Inflammatory macrophage (primary cell): Measurements from ENCODE around the gene CLSTN2.

ENCODE experiments used
- DNase-seq, 2 donors: peaks; one replicate each; pipeline ENCODE4 v3.0.0-alpha.2; 2020 to 2022

CLSTN2 gene

GRCh38 chr3:140522653-140523380, 587.8 kb downstream of the CLSTN2 start:
- DNase-seq: no peak

- DNase-seq: no peak
These were observed 588.6 kb downstream of the CLSTN2 start for GRCh38 chr3:140523600-140523999.

GRCh38 chr3:140527156-140527555, 592.2 kb downstream of the CLSTN2 start:
- no peak for DNase-seq

- DNase-seq: no peak
These were observed 594.1 kb downstream of the CLSTN2 start for GRCh38 chr3:140529096-140529495.

DNA sequence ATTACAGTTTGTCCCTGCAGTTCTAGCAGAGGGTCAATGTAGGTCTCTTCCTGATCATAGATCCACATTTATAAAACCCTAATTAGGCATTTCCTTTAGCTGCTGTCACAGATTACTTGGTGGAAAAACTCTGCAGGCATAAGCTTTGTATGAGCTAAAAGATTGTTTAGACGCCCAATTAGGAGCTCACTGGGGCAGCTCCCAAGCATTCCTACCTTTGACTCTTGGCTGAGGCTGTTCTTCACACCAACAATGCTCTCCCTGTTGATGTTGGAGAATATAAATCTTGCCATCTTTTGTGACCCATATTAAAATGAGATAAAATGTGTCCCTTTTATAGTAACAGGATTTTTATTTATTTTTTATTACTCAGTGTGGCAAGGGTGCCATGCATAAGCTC, 594.6 kb downstream of the CLSTN2 start:
- no peak for DNase-seq

DNA sequence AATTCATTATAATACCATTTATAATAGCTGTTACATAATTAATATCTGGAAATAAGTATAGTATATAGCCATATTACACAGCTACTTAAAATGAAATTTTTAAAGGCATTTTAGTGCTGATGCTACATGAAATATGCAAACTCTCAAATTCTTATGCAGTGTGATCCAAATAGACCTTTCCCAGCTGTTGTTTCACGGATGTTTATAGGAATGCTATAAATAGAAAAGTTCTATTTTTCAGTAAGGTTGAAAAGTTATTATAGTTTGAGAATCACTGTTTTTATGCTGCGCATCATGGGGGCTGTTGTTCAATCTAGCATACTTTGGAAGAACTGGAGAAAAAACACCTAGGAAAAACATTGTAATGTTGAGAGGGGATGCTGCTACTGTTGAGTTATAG, 595.1 kb downstream of the CLSTN2 start:
- no peak for DNase-seq

- DNase-seq: no peak
These were observed 595.6 kb downstream of the CLSTN2 start for GRCh38 chr3:140530603-140531002.

DNA sequence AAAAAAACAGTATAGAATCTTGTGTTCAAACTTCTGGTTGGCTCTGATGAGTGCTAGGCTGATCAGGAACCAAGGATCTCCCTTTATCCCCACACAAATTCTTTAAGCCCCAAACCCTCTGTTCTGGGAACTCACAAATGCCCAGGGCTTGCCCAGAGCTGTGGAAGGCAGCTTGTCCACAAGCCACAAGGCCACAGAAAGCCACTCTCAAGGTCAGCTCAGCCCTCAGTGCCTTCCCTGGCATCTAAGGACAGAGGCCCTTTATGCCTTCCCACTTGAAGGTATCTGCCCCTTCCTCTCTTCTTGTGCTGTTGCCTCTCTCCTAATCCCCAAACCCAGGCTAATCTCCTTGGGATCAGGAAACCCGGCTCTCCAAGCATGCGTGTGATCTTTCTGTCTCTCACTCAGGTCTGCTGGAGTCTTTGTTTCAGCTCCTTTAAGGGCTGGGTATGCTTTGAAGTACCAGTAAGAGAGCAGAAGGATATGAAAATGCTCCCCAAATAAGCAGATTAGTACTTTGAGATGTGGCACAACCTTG, 597.9 kb downstream of the CLSTN2 start:
- no peak for DNase-seq

DNA sequence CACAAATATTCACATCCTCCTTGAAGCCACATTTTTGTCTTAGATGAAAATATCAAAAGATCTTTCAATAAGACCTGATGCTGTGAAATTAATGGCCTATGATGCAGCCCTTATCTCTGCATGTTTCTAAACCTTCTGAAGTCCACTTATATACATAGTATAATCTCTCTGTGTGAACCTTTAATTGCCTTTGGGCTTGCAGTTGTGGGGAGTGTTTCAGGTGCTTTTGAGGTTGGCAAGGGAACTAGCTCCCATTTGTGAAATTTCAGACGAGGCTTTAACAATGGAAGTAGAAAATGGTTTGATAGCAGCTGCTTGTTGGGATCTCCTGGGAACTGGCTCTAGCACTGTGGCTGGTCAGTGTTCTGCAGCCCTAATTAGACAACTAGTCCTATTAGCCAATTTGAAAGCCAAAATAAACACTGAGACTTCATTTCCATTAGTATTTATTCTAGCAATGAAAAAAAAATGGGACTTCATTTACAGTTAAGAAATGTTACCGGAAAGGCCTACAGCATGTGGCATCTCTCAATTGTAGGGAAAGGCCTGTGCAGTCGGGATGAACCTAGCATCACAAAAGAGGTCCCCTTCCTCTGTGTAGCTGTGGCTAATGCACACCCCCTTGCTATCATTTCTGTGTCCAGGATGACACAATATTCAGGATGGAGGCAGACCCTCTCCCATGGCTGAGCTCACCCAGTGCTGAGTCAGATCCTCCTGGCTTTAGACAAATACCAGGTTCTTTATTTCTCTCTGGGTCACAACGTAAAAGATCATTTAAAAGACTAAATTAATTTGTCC, 602.1 kb downstream of the CLSTN2 start:
- no peak for DNase-seq

DNA sequence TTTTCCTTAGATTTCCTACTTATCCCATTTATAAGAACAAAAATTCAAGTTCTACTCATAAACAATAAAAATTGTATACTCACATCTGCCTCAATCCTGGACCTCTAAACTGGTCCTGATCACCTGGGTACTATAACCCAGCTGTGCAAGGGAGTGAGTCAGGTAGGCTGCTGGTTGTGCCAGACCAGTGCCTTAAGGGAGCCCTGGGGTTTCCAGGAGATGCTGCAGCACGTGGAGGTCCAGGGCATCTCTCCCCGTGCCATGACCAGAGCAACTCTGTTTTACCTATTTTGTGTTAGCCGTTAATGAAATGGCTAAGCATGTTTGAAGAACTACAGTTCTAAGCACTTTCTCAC, 602.7 kb downstream of the CLSTN2 start:
- no peak for DNase-seq

DNA sequence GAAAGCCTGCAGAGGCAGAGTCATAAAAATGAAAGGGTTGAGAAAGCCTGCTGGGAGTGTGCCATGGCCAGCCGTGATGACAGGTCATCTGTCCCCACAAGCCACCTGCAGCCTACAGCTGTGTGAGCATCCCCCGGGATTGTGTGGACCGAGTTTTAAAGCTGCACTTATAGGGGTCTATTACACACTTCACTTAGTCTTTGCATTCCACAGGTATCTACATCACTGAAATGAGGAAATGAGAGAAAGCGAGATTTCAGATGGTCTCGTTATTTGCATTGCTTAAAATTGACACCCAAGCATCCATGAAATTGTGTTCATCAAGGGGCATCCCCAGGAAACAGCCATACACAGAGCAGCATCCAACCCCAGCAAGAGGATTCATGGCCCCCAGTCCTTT, 605.3 kb downstream of the CLSTN2 start:
- no peak for DNase-seq

GRCh38 chr3:140541975-140542653, 607.1 kb downstream of the CLSTN2 start:
- DNase-seq: no peak

DNA sequence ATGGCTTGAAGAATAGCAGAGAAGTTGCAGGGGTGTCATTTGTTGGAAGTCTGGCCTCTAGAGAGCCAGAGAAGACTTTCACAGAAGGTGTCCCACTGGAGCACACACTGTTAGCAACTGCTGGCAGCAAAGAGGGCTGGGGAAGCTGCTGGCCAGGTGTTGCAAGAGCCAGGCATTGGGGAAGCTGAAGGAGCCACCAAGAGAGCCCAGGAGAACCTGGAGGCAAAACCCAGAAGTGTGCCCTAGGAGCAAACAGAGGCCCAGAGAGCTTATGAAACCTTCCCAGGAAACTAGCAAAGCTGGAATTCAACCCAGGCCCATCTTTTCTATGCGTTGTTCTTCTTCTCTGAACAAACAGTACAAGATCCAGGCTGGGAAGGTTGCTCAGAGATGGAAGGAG, 610.2 kb downstream of the CLSTN2 start:
- DNase-seq: no peak

DNA sequence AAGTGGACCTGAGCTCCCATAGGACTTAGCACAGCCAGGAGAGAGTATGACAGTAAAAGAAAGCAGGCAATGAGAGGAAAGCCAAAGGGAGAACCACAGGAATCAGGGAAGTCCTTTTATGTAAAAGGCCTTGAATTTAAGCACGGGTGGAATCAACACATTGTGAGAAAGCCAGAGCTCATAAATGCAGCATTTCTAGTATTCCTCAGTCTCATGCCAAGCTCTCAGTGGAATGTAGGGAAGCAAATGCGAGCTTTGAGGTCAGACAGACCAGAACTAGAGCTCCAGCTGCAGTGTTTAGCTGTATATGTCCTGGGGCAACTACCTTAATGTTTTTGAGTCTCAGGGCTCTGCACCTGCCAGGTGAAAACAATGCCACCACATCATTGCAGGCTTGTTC, 610.8 kb downstream of the CLSTN2 start:
- DNase-seq: no peak

DNA sequence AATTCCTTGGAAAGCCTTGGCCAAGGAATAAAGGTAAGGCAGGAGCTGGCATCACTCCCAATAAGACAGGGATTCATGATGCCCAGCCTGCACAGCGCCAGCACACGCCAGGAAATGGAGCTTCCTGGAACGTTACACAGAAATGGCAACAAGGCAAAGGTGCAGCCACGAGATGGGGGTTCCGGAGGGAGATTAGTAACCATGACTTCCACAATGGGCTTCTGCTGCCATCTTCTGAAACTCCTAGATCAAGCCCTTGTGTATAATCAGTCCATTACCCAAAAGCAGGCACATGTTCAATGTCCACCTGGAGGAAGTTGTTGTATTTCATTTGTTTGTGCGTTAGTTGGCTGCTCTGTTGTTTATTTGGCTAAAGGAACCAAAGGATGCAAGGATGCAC, 611.7 kb downstream of the CLSTN2 start:
- no peak for DNase-seq

- no peak for DNase-seq
These were observed 617.4 kb downstream of the CLSTN2 start for GRCh38 chr3:140552403-140552802.

DNA sequence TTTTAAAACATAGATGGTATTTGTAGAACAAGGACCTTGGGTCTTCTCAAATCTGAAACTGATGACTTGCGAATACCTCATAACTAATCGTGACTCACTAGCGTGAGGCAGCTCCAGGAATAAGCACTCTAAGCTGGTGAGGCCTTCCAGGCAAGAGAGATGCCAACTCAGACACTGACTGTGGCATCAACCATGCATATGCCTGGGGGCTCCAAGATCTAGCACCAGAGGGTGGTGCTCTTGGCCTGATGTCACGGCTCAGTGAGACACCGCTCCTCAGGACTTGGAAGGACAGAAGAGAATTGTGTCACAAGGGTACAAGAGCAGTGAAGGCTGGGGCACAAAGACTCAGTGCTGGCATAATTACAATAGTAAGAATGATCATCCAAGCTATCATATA, 617.9 kb downstream of the CLSTN2 start:
- DNase-seq: no peak

GRCh38 chr3:140553591-140553990, 618.6 kb downstream of the CLSTN2 start:
- no peak for DNase-seq

DNA sequence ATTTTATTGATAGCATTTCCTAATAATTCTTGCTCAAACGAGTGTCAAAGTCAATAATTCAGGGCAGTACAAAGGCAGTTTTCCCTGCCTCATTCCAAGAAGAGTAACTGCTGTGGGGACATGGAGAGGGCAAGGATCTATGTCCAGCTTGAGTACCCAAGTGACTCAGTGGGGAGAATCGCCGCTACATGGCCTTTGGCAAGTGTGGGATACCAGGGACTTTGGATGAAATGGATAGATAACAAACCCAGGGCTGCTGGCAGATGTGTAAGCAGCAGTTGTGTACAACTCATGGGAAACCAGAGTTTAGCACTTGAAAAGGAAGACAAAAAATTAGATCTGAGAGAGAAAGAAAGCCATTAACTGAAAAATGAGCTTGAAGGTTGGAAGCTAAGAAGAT, 620.7 kb downstream of the CLSTN2 start:
- no peak for DNase-seq

DNA sequence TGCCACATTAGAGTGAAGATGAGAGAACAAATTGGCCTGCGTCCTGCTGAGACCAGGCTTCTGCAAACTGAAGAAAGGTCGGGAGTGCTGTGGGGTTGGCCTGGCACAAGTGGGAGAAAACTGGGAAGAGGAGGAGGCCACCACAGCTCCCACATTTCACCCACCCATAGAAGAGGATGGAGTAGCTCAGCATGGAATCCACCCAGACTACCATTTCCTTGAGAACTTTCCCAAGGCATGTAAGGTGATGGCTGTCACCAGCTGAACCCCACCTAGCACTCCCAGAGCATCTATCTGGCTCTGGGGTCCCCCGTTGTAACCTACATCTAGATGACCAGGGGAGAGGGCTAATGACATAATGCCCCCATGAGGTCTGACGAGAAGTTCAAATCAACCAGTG, 622.5 kb downstream of the CLSTN2 start:
- no peak for DNase-seq

- no peak for DNase-seq
These were observed 624.6 kb downstream of the CLSTN2 start for GRCh38 chr3:140559546-140559945.

DNA sequence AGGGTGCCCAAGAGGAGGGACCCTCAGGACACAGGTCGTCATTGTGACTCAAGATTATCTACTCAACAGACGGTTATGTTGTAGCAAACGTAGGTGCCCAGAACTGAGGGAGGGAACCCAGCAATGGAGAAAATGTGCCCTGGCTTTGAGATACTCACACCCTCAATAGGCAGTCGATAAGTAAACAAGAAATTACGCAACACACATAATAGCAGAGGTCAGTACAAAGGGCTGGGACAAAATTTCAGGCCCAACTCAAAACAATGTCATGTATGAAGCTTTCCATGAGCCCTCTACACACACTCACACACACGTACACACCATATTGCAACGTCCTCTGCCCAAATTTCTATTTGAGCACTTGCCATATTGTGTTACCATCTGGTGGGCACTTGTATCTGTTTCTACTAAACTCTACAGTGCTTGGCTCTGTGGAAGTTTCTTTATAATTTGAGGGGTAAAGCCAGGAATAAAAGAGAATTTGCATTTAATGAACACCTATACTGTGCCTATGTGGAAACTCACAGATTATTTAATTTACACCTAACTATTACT, 628.3 kb downstream of the CLSTN2 start:
- no peak for DNase-seq

DNA sequence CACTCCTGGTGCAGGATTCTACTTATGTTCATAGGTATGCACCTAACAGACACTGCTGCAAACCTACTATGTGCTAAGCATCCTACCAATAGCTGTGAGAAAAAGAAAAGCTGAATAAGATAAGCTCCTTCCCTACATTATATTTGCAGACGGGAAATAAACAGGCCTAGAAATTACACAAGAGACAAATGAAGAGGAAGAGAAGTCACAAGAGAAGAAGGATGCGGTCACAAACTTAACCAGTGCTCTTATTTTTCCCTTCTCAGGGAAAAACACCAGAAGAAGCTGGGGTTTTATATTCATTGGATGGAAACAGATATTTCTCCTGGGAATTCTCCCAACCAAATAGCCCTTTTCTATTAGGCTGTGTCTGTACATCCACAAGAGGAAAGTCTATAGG, 633.1 kb downstream of the CLSTN2 start:
- no peak for DNase-seq
